ENCODE data around the gene DYNC1H1. TPM values are rescaled to one million over a fixed set of nuclear protein-coding genes. Genes with fewer than 3 reads are reported as not detected.
"Not testable (repeated sequence)": the region's sequence is repeated elsewhere in the genome, so short reads cannot be mapped to it uniquely, and the experiment has no call there.

Gene DYNC1H1
- polyA plus RNA-seq, 3 donors = 324 to 350 (median 327) TPM

GRCh38 chr14:102057480-102058114 is 93.2 kb downstream of the DYNC1H1 start:
- DNase-seq (ENCODE audit: low read depth in 3 of 3, low spot score in 2 of 3) = no peak

GRCh38 chr14:102058146-102058545 is 93.8 kb downstream of the DYNC1H1 start:
- DNase-seq (ENCODE audit: low read depth in 3 of 3, low spot score in 2 of 3) = no peak

- no peak for DNase-seq (ENCODE audit: low read depth in 3 of 3, low spot score in 2 of 3)
These were observed 94.6 kb downstream of the DYNC1H1 start for GRCh38 chr14:102058961-102059360.

GRCh38 chr14:102063109-102063807 is 98.9 kb downstream of the DYNC1H1 start:
- DNase-seq (ENCODE audit: low read depth in 3 of 3, low spot score in 2 of 3) = peak; percentile 45 to 74 (median 58)

GRCh38 chr14:102063808-102064429 is 99.5 kb downstream of the DYNC1H1 start:
- DNase-seq (ENCODE audit: low read depth in 3 of 3, low spot score in 2 of 3) = no peak

GRCh38 chr14:102064590-102064989 is 100.2 kb downstream of the DYNC1H1 start:
- not testable (repeated sequence) for DNase-seq (ENCODE audit: low read depth in 3 of 3, low spot score in 2 of 3)

GRCh38 chr14:102066041-102066451 is 101.7 kb downstream of the DYNC1H1 start:
- no peak for DNase-seq (ENCODE audit: low read depth in 3 of 3, low spot score in 2 of 3)

GRCh38 chr14:102071283-102071998 is 107.1 kb downstream of the DYNC1H1 start:
- DNase-seq (ENCODE audit: low read depth in 3 of 3, low spot score in 2 of 3) = no peak

- no peak for DNase-seq (ENCODE audit: low read depth in 3 of 3, low spot score in 2 of 3)
These were observed 110.1 kb downstream of the DYNC1H1 start for GRCh38 chr14:102074415-102074964.

GRCh38 chr14:102075155-102075554 is 110.8 kb downstream of the DYNC1H1 start:
- no peak for DNase-seq (ENCODE audit: low read depth in 3 of 3, low spot score in 2 of 3)

- no peak for DNase-seq (ENCODE audit: low read depth in 3 of 3, low spot score in 2 of 3)
These were observed 113.0 kb downstream of the DYNC1H1 start for GRCh38 chr14:102077382-102077709.

- DNase-seq (ENCODE audit: low read depth in 3 of 3, low spot score in 2 of 3) = not testable (repeated sequence)
These were observed 114.0 kb downstream of the DYNC1H1 start for GRCh38 chr14:102078361-102078791.

GRCh38 chr14:102078831-102079699 is 114.7 kb downstream of the DYNC1H1 start:
- DNase-seq (ENCODE audit: low read depth in 3 of 3, low spot score in 2 of 3) = no peak

GRCh38 chr14:102079700-102079979 is 115.3 kb downstream of the DYNC1H1 start:
- DNase-seq (ENCODE audit: low read depth in 3 of 3, low spot score in 2 of 3) = no peak

GRCh38 chr14:102080183-102081080 is 116.1 kb downstream of the DYNC1H1 start:
- no peak for DNase-seq (ENCODE audit: low read depth in 3 of 3, low spot score in 2 of 3)

- DNase-seq (ENCODE audit: low read depth in 3 of 3, low spot score in 2 of 3) = no peak
These were observed 117.1 kb downstream of the DYNC1H1 start for GRCh38 chr14:102081231-102082080.

GRCh38 chr14:102084522-102084921 is 120.1 kb downstream of the DYNC1H1 start:
- DNase-seq (ENCODE audit: low read depth in 3 of 3, low spot score in 2 of 3) = not testable (repeated sequence)

- no peak for DNase-seq (ENCODE audit: low read depth in 3 of 3, low spot score in 2 of 3)
These were observed 120.6 kb downstream of the DYNC1H1 start for GRCh38 chr14:102084931-102085330.
